Gastroesophageal sphincter (tissue), 4 donors: ENCODE measurements around the gene SHH. TPM values are rescaled to one million over a fixed set of nuclear protein-coding genes. Genes with fewer than 3 reads are reported as not detected.

ENCODE experiments used
- ATAC-seq: fragments of 150-250 bp; one replicate; pipeline ENCODE4 v1.9.1; 2016; ENCODE audit warnings: mild to moderate bottlenecking, moderate library complexity
- H3K27ac ChIP-seq, 4 donors: fragments of 200-600 bp; sonication (generic) in 3 of 4; 1 replicate in 3 of 4; 2 replicates in 1 of 4; pipeline ENCODE4 v1.5.1; 2016 to 2019
- H3K27me3 ChIP-seq: fragments of 200-600 bp; sonication (generic); one replicate; pipeline ENCODE4 v1.5.1; 2019
- H3K36me3 ChIP-seq, 2 donors: fragments of 200-600 bp; sonication (generic); one replicate each; pipeline ENCODE4 v1.5.1; 2019; ENCODE audit warnings: control low read depth in 1 of 2
- H3K4me1 ChIP-seq, 3 donors: fragments of 200-600 bp; sonication (generic); 1 replicate in 2 of 3; 2 replicates in 1 of 3; pipeline ENCODE4 v1.5.1; 2016 to 2019; ENCODE audit warnings: control low read depth in 2 of 3
- H3K4me3 ChIP-seq, 2 donors: fragments of 200-600 bp; sonication (generic); one replicate each; pipeline ENCODE4 v1.5.1; 2019; ENCODE audit warnings: mild to moderate bottlenecking in 1 of 2, moderate library complexity in 1 of 2
- H3K9me3 ChIP-seq, 3 donors: fragments of 200-600 bp; sonication (generic); one replicate each; pipeline ENCODE4 v1.5.1; 2017 to 2019; ENCODE audit warnings: control low read depth in 2 of 3
- EP300 ChIP-seq: sonication (generic); formaldehyde crosslinking; IDR thresholded peaks from one replicate; pipeline ENCODE4 v1.6.1; 2017; ENCODE audit warnings: antibody characterized with exemption, mild to moderate bottlenecking
- POLR2A ChIP-seq, 2 donors: fragments of 450-650 bp; IDR thresholded peaks; one replicate each; pipeline ENCODE4 v1.6.1; 2017; ENCODE audit warnings: antibody characterized with exemption in 2 of 2, mild to moderate bottlenecking in 2 of 2, moderate library complexity in 1 of 2
- POLR2AphosphoS5 ChIP-seq: sonication (generic); formaldehyde crosslinking; IDR thresholded peaks from one replicate; pipeline ENCODE4 v1.6.1; 2017; ENCODE audit warnings: antibody characterized with exemption
- WGBS, 2 donors: methylation state at CpG; one replicate each; pipeline ENCODE4 v1.1.5; 2018; ENCODE audit warnings: low coverage in 1 of 2; 5-methylcytosine and 5-hydroxymethylcytosine counted together
- total RNA-seq, 4 donors: library from RNA; depleted of rRNA; stranded (reverse); fragments of >200 nt; gene quantifications; one replicate each; pipeline ENCODE4 v1.1.0, GENCODE V29; 2016
- TF ChIP-seq, protein P1 (sequence below), 4 experiments: fragments of 200-600 bp in 2 of 4; fragments of 450-650 bp in 2 of 4; sonication (generic) in 1 of 4; IDR thresholded peaks; one replicate each; pipeline ENCODE4 v1.5.1; 2017 to 2019; ENCODE audit warnings: antibody characterized with exemption in 4 of 4, mild to moderate bottlenecking in 2 of 4, moderate library complexity in 2 of 4

SHH gene
- total RNA-seq, 4 donors from 2014 or later, result 0.08 TPM; not detected in 3

DNA sequence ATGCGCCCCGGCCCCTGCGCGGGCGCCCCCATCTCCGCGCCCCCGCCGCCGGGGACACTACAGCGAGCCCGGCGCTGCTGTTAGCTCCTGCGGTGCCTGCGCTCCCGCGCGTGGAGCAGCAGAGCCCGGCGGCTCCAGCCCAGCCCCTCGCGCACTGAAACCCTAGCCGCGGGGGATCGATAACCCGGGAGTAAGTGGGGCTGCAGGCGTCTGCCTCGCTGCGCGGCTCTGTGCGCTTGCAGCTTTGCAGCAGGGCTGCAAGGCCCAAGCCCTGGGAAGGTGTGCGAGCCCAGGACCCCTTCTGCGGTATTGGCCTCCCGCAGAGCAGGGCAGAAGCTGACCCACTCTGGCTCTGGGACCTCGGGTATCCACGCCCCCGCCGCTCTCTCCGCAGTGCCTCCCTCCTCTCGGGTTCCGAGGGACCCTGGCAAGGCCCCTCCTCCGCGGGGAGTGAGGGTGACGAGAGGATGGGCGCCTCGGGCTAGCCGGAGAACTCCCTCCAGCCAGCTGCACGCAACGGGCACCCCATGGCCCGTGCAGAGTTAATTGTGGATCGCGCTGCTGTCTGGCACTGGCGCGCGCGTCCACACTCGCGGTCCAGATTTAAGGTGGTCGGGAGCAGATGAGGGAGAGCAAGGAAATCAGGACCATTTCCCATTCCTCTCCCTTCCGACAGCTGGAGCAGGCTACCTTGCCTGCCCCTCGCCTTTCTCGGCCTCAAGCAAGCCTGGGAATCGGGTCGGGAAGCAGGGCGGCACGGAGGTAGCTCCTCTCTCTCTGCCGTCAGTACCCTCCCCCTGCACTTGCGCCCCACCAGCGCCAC lies 2.1 kb downstream of the SHH start:
- Histone ChIP-seq H3K9me3 (no peaks in the 10 kb centered on the region), H3K4me3 (peak overlapping the region in 1 of 2 donors; percentile 25), H3K27ac (no peak overlapping the region), H3K36me3 (no peaks in the 10 kb centered on the region), H3K4me1 (peaks cover 0 to 67% (median 20%) of the 10 kb centered on the region in 3 donors), H3K27me3 (peaks cover 100% of the 10 kb centered on the region)
- TF ChIP-seq POLR2A (IDR thresholded peaks at IDR 0.05), result no peak
- TF ChIP-seq EP300, result no peak
- TF ChIP-seq, protein P1, sequence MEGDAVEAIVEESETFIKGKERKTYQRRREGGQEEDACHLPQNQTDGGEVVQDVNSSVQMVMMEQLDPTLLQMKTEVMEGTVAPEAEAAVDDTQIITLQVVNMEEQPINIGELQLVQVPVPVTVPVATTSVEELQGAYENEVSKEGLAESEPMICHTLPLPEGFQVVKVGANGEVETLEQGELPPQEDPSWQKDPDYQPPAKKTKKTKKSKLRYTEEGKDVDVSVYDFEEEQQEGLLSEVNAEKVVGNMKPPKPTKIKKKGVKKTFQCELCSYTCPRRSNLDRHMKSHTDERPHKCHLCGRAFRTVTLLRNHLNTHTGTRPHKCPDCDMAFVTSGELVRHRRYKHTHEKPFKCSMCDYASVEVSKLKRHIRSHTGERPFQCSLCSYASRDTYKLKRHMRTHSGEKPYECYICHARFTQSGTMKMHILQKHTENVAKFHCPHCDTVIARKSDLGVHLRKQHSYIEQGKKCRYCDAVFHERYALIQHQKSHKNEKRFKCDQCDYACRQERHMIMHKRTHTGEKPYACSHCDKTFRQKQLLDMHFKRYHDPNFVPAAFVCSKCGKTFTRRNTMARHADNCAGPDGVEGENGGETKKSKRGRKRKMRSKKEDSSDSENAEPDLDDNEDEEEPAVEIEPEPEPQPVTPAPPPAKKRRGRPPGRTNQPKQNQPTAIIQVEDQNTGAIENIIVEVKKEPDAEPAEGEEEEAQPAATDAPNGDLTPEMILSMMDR (IDR thresholded peaks at IDR 0.05), result no peak
- no peak for TF ChIP-seq POLR2AphosphoS5
- no CpG with 5 or more reads among the region's 69 CpGs for WGBS, 2 donors
- ATAC-seq, result no peak

DNA sequence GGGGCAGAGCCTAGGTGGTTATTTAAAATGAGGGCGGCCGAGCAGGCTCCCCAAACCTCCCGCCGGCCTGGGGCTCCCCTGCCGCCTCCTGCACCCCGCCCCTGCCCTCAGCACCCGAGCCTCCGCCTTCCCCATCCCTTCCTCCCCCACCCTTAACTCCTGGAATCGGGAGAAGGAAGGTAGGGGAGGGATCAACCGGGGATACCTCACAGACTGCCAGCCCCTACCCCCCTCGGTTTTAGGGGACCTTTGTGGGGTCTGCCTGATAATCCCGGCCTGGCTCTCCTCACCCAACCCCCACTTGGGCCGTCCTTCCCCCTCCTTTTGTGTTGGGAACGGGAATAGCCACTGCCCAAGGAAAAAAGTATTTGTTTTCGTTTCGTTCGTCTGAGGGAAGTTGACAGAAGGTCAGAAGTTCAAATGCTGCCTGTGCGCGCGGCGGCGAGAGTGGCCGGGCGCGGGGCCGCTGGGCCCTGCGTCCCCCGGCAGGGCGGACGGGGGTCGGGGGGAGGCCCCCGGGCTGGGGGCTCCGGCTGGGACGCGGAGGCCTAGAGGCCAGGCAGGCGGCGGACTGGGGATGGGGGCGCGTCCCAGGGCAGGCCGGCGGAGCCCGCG lies 2.8 kb downstream of the SHH start:
- Histone ChIP-seq H3K4me3 (peak overlapping the region in 1 of 2 donors; percentile 25), H3K9me3 (no peaks in the 10 kb centered on the region), H3K27ac (no peak overlapping the region), H3K27me3 (peaks cover 100% of the 10 kb centered on the region), H3K36me3 (no peaks in the 10 kb centered on the region), H3K4me1 (peaks cover 0 to 75% (median 27%) of the 10 kb centered on the region in 3 donors)
- 0% methylated on average over 2 of the region's 43 CpGs; no CpG with 5 or more reads in 1 of the 2 donors for WGBS, 2 donors
- ATAC-seq, result no peak
- TF ChIP-seq POLR2A (IDR thresholded peaks at IDR 0.05) (no peak), POLR2AphosphoS5 (no peak), EP300 (no peak)
- TF ChIP-seq, protein P1 (IDR thresholded peaks at IDR 0.05), result no peak

DNA sequence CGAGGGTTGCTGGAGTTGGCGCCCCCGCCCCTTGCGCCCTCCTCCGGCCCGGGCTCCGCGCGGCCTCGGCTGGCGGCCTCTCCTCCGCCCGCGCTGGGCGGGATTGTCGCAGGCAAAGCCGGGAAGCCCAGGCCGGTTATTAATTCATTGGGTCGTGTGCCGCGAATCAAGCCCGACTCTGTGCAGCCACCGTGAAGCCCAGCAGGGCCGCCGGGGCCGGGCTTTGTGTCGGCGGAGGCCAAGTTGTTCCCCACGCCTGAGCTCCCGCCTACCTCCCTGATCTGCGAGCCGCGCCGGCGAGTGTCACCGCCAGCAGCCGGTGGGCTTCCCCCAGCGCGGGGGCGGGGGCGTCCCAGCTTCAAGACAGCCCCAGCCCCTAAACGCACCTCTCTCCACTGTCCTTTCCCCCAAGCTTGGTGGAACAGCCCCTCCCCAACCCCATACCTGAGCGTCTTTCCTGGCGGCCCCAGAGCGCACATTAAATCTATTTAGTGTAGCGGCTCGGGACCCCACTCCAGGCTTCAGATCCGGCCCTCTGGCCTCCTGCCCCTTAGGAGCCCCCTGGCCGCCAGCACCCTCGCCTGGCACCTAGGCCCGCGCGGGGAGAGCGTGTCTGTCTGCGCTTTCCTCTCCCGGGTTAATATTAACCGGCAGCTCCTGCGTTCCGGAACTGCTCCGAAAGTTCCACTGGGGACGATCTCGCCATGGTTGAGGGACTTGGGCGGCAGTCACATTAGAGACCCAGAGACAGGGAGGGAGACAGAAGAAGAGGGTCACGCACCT lies 3.5 kb downstream of the SHH start:
- H3K27ac ChIP-seq, result no peak overlapping the region
- TF ChIP-seq POLR2A (IDR thresholded peaks at IDR 0.05), result no peak
- TF ChIP-seq, protein P1 (IDR thresholded peaks at IDR 0.05), result no peak
- TF ChIP-seq POLR2AphosphoS5, result no peak
- TF ChIP-seq EP300, result no peak
- WGBS, 2 donors, result 1% methylated on average over 23 of the region's 64 CpGs; no CpG with 5 or more reads in 1 of the 2 donors

DNA sequence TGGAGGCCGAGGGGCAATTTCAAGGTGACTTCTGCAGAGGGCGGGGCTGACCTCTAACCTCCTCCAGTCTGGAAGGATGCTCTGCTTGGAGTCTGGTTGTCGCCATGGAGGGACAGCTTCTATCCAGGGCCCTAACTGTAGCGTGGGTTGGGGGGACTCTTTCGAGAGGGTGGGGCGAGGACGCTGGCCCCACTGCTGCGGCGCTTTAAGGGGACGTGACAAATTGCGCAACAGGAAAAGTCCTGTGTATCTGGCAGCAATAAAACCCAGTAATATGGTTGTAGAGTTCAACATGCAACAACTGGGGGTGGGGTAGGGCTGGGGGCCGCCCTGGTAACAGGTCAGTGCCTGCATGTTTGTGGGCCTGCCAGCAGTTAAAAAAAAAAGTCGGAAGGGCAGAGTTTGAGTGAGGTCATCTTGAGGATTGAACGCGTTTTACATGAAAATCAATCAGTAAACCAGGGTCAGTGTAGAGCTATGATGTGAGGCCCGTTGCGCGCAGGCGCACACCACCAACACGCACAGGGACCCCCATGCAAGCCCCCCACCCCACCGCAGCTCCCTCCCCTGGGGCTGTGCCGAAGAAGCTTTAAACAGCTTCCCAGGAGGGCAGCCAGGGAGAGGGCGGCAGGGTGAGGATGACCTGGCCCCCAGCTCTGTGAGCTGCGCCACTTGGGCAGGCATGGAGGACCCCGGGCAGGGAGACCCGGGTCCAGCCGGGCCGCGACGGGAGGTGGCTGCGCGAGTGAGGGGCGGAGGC lies 4.3 kb downstream of the SHH start:
- TF ChIP-seq POLR2AphosphoS5, result no peak
- no peak for TF ChIP-seq EP300
- H3K27me3 ChIP-seq, result peaks cover 100% of the 10 kb centered on the region
- 2 to 8% methylated on average over 9 to 14 of the region's 33 CpGs for WGBS, 2 donors
- no peak for ATAC-seq
- H3K4me3 ChIP-seq, result peak overlapping the region in 1 of 2 donors; percentile 25
- H3K4me1 ChIP-seq, result peaks cover 0 to 89% (median 34%) of the 10 kb centered on the region in 3 donors
- no peaks in the 10 kb centered on the region for H3K9me3 ChIP-seq
- H3K36me3 ChIP-seq, result no peaks in the 10 kb centered on the region
- no peak overlapping the region for H3K27ac ChIP-seq

More for the DNA sequence above, 3.5 kb downstream of the SHH start:
- ATAC-seq, result no peak
- Histone ChIP-seq H3K9me3 (no peaks in the 10 kb centered on the region), H3K27me3 (peaks cover 100% of the 10 kb centered on the region), H3K4me1 (peaks cover 0 to 82% (median 34%) of the 10 kb centered on the region in 3 donors), H3K4me3 (peak overlapping the region in 1 of 2 donors; percentile 25), H3K36me3 (no peaks in the 10 kb centered on the region)
